ENCODE data around the gene RELL1. TPM values are rescaled to one million over a fixed set of nuclear protein-coding genes. Genes with fewer than 3 reads are reported as not detected.

RELL1 gene
- total RNA-seq, 1 donor from 2014 or later: 122 TPM

Other genes with a start within 250 kb of the RELL1 start
- gene PGM2, start 140.3 kb upstream of the RELL1 start, total RNA-seq: 59.2 and 61.3 TPM in 2 replicates
- 30.3 and 47.1 TPM in 2 replicates for gene TBC1D1, start 204.7 kb upstream of the RELL1 start, total RNA-seq